Stimulated activated CD4-positive, alpha-beta T cell treated with anti-CD3 and anti-CD28 coated beads, Interleukin-2, amount 100 ng/mL, for 24 hours (primary cell): ENCODE measurements around the gene PTPRN2.
"Not testable (repeated sequence)": the region's sequence is repeated elsewhere in the genome, so short reads cannot be mapped to it uniquely, and the experiment has no call there.

Source experiments
- DNase-seq, 2 donors: peaks; one replicate each; pipeline ENCODE4 v3.0.0-alpha.2; 2020

The PTPRN2 gene

GRCh38 chr7:158052381-158053060 is 535.1 kb downstream of the PTPRN2 start:
- no peak for DNase-seq

DNA sequence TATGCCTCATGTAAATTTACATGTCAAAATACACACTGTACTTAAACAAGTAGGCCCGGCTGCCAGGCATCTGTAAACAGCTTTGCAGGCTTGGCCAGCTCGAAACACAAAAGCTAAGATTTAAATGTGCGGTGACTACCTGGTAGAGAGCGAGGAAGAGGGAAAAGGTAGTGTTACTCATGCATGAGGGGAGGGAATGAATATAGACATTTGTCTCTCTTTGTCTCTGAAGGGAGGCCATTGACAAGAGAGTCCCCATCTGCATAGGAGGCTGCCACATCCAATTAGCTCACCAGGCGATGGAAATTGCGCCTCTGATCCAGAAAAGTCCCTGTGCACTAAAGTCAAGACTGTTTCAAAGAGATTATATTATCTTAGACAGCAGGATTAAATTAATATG is 535.8 kb downstream of the PTPRN2 start:
- DNase-seq, result no peak

DNA sequence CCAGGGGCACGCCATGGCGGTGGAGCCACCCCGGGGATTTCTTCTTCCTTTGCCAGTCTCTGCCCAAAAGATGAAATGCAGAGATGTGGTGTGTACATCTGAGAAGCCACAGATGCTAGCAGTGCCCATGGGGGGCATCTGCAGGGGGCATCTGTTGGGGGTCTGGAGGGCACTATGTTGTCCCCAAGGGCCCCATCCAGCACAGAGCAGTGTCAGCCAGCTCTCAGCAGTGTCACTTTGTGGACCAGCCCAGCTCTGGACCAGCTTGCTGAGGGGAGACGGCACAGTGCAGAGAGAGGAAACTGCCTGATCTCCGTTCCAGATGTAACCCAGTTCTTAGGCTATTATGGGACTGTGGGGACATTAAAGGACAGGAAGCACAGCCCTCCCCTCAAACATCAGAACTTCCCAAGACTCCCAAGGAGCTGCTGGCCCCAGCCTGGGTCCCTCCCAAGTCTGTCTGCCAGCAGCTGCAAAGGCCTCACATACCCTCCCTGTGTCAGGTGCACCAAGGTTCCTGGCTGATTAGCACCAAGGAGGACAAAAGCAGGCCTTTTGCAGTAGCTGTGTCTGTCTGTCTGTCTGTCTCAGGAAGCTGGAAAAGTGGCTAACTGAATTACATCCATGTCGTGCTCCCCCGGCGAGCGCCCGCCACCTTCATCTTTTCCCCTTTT is 536.5 kb downstream of the PTPRN2 start:
- DNase-seq, result no peak

GRCh38 chr7:158050441-158050977 is 537.1 kb downstream of the PTPRN2 start:
- DNase-seq, result no peak

GRCh38 chr7:158049271-158049670 is 538.4 kb downstream of the PTPRN2 start:
- DNase-seq, result no peak

DNA sequence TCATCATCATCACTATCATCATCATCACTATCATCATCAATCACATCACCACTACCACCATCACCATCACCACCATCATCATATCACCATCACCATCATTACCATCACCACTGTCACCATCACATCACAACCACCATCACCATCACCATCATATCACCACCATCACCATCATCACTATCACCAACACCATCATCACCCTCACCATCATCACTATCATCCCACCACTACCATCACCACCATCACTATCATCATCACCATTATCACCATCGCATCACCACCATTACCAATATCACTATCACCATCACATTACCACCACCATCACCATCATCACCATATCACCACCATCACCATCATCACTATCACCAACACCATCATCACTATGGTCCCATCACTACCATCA is 539.1 kb downstream of the PTPRN2 start:
- no peak for DNase-seq

DNA sequence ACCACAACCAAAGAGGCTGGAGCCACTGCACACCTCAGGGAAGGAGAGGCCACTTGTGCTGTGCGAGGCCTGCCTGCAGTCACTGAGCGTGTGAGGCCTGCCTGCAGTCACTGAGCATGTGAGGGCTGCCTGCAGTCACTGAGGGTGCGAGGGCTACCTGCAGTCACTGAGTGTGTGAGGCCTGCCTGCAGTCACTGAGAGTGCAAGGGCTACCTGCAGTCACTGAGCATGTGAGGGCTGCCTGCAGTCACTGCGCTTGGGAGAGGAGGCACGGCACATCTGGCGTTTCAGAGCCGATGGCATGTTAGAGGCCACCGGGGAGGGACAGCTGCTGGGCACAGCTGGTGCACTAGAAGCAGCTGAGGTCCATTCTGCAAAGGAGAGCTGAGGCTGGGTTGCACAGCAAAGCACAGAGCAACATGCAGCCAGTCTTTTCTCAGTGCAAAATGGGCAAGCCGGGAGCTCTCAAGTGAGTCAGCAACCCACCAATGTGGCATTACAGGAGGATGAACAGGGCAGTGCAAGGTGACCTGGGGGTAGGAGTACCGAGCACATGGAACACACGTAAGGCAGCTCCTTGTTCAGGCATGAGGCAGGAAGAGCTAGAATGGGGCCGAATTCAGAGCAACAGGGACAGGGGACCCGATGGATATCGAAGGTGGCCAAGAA is 540.1 kb downstream of the PTPRN2 start:
- no peak for DNase-seq

- DNase-seq, result not testable (repeated sequence)
Measured at GRCh38 chr7:158046246-158046645, 541.4 kb downstream of the PTPRN2 start.

GRCh38 chr7:158044482-158044823 is 543.2 kb downstream of the PTPRN2 start:
- DNase-seq, result no peak

DNA sequence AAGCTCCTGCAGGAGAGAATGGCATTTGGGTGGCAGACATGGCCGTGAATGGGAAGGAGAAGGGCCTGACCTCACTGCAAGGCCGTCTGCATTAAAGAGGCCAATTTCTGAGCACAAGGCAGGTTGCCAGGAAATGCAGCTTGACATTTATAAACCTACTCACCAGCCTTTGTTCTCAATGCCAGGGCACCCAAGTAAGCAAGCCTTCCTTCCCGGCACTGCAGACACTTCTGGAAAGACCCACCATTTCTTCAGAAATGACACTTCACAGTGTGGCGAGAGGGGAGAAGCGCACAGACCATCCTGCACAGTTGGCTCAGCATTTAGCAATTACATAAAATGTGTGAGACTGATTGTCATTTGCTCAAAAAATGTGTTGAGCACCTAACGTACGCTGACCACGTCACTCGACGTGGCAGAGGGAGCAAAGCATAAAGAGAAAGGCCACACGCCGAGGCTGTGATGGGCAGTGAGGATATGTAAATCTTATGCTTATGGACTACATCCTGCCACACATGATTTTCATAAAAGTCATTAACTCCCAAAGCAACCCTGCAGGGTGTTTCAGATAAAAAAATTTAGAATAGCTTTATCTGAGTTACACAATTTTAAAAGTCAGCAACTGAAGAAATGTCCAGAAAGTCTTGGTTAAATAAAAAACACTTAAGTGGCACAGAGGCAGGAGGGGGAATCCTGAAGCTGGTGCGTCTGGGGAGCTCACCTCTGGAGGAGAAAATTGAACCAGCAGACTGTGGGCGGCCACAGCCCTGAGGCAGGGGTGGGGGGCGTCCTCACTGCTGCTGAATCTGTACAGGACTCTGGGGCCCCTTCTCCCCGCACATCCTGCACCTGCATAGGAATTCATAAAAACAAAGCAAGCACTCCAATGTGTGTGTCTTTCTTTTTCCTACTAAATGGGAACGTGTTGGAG is 543.8 kb downstream of the PTPRN2 start:
- DNase-seq, result no peak

DNA sequence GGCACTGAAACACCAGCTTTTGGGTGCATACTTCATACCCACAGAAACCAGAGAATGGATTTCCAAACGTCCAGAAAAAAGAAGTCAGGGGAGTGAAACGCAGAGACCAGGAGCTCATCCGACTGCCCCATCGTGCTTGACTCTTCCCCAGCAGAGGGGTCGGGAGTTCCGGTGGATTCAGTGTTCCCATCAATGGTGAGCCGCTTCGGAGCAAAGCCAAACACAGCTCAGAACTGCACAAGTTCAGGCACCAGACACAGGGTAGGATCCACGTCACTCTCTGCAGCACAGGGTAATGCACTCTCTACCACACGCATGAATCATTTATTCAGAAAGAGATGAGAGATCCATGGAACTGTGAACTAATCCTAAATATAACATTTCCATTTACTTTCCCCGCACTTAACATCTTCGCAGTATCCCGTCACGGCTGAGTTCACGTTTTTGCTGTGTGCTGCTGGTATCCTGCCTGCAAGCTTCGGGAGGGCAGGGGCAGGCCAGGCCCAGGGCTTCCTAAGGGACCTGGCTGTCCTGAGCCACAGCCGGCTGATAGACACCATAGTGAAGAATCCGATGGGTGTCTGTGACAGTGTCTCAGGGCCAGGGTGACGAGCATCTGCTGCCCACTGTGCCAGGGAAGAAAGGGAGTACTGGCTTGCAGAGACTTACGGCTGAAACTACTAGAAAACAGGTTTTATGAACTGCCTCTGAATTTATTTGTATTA is 545.3 kb downstream of the PTPRN2 start:
- no peak for DNase-seq

DNA sequence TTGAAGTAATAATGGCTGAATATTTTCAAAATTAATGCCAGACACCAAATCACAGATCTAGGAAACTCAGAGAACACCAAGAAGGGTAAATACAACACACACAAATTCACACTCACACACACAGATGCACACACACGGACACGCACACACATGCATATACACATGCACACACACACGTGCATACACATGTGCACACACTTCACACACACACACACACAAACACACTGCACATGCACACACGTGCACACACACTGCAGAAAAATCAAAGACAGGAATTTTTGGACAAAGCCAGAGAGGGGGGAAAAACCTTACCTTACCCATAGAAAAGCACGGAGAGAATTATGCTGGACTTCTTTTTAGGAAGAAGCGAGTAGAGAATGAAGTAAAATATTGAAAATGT is 547.4 kb downstream of the PTPRN2 start:
- no peak for DNase-seq

GRCh38 chr7:158039270-158039669 is 548.4 kb downstream of the PTPRN2 start:
- no peak for DNase-seq

DNA sequence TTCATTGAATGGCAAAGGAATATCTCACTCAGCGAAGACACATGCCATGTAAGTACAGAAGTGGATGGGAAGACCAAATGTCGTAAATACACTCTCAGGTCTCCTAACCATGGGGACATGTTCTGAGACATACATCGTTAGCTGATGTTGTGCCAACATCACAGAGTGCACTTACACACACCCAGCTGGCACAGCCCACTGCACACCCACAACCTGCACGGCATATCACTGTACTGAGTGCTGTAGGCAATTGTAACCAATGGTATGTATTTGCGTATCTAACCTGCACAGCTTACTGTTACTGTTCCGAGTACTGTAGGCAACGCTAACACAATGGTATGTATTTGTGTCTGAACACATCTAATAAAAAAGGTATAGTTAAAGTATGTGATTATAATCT is 550.4 kb downstream of the PTPRN2 start:
- no peak for DNase-seq

DNA sequence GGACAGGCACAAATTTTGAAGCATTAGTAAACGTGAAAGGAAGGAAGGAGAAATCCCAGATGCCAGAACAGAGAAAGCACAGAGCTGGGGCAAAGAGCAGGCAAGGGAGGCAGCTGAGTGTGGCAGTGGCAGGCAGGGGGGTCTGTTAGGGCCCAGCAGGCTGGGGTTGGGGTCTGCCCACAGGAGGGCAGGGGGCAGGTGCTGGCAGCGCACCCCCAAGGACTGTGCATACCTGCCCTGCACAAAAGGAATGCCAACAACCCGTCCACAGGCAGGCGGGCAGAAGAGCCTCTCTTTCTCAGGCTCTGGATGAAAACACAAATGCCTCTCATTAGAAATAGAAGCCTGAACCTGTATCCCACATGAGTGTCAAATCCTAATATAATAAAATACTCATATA is 552.3 kb downstream of the PTPRN2 start:
- DNase-seq, result no peak

DNA sequence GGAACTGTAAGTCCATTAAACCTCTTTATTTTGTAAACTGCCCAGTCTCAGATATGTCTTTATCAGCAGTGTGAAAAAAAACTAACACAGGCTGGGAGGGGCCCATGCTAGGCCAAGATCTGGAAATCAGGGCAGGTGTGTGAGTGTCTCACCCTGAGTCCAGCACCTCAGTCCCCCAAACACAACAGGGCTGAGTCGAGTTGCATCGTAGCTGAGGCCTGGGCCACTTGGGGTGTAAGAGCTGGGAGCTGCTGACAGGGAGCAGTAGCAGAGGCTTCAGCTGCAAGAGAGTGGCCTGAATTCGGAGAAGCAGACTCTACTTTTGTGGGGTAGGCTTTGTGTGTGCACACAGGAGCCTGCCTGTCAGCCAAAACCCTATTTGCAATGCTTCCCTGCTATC is 553.1 kb downstream of the PTPRN2 start:
- no peak for DNase-seq

DNA sequence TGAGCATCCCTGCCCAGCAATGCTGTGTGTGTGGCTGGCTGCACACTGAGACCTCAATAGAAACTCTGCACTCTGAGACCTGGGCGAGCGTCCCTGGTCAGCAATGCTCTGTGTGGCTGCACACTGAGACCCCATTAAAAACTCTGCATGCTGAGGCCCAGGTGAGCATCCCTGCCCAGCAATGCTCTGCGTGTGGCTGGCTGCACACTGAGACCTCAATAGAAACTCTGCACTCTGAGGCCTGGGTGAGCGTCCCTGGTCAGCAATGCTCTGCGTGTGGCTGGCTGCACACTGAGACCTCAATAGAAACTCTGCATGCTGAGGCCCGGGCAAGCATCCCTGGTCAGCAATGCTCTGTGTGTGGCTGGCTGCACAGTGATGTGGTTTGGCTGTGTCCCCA is 553.7 kb downstream of the PTPRN2 start:
- DNase-seq, result not testable (repeated sequence)

DNA sequence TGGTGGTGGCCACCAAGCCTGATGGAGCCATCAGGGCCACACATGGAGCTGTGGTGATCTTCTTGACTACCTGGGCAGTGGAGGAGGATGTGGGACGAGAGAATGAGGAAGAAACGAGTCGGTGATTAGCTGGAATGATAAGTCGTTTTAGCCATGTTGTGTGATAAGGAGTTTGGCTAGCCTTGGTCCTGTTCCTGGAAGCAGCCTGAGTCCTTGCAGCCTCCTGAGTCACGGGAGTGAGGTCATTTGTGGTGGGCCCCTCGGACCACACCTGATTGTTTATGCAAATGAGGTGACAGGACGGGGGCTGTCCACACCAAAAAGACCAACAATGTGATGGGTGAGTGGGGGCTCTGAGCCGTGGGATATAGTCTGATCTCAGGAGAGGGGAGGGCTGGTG is 554.4 kb downstream of the PTPRN2 start:
- DNase-seq, result no peak

DNA sequence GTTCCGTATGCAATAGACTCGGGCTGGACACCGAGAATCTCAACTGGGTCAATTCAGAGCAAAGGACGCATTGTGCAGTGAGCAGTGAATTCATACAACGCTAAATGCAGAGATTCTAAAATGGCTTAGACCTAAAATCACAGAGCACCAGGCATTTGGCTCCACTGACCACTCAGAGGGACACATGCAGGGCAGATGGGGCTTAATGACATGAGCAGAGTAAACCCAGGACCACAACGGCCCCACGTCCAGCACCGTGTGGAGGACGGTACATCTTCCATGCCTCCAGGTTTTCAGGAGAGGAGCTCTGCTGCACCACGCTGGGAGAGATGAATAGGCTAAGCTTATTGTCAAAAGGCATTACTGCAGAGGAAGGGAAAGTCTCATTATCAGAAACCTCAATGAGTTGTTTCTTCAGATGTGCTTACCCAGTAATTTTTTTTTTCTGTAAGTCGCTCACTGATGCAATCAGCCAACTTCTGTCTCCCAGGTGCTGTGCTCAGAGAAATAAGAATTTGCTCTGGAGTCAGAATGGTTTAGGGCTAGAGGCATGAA is 555.0 kb downstream of the PTPRN2 start:
- DNase-seq, result no peak

DNA sequence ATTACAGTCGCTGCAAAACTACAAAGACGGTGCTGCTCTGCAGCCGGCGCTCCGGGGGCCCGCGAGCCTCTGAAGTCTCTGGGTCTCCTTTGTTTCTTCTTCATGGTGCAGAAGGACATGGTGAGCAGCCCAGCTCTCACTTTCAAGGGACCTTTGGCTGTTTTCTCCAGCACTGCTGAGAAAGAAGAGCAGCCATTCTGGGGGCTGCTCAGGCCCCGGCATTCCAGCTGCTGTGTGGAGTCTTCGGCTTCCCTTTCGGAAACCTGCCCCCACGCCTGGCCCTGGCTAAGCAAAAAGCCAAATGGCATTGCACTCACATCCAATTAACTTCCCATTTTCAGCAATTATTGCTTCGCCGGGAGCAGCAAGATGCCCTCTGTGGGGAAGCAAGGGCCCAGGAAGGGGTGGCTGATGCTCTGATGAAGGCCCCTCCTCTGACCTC is 555.7 kb downstream of the PTPRN2 start:
- no peak for DNase-seq

DNA sequence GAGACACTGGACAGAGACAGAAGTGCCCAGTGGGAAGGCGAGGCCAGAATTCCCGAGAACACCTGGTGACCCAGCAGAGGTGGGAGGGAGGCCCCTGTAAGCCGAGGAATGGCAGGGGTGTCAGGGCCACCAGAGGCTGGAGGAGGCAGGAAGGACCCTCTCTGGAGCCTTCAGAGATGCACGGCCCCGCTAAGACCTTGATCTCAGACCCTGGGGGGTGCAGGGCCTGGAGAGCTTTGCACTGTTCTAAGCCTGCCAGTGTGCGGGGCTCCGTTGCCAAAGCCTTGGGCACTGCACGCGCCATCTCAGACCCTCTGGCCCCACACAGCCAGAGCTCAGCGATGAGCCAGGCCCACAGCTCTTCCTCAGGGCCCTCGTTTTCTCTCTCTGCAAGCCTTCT is 557.1 kb downstream of the PTPRN2 start:
- DNase-seq, result no peak

DNA sequence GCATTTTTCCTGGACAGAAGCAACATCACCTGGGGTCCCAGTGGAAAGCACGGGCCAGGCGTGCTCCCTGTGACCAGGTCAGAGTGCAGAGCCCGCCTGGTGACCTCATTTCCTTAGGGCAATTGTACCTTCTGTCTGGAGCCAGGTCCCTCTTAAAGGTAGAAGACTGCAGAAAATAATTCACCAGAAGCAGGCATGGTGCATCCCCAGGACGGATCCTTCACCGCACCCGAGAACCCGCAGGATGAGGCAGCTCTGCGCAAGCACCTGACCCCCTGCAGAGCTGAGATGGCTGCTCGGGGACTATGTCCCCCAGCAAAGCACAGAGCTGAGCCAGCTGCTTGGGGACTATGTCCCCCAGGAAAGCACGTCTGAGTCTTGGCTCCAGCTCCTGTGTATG is 557.6 kb downstream of the PTPRN2 start:
- DNase-seq, result no peak
